ENCODE data around the gene UNG. TPM values are rescaled to one million over a fixed set of nuclear protein-coding genes. Genes with fewer than 3 reads are reported as not detected.

Gene UNG
- total RNA-seq, 4 donors from 2014 or later = 21.6 to 32.7 (median 27.9) TPM

GRCh38 chr12:109126784-109127183, 29.4 kb downstream of the UNG start:
- no peaks in the 10 kb centered on the region for H3K36me3 ChIP-seq
- no peak for DNase-seq
- intact Hi-C loops (cut with DNase I; ENCODE audit: low total_unique reads) = no loop called here
- H3K4me3 ChIP-seq = no peak overlapping the region
- H3K27ac ChIP-seq = no peak overlapping the region
- TF ChIP-seq POLR2A (IDR thresholded peaks at IDR 0.05) = no peak
- no peaks in the 10 kb centered on the region for H3K27me3 ChIP-seq
- H3K4me1 ChIP-seq = no peaks in the 10 kb centered on the region
- H3K9me3 ChIP-seq = no peaks in the 10 kb centered on the region

- Histone ChIP-seq H3K27me3 (no peaks in the 10 kb centered on the region), H3K4me1 (no peaks in the 10 kb centered on the region), H3K9me3 (no peaks in the 10 kb centered on the region), H3K4me3 (no peak overlapping the region), H3K36me3 (no peaks in the 10 kb centered on the region), H3K27ac (no peak overlapping the region)
- DNase-seq = no peak
- intact Hi-C loops (cut with DNase I; ENCODE audit: low total_unique reads) = no loop called here
- TF ChIP-seq POLR2A (IDR thresholded peaks at IDR 0.05) (no peak), CTCF (IDR thresholded peaks at IDR 0.05) (no peak)
Observed at GRCh38 chr12:109127533-109128242, 30.3 kb downstream of the UNG start.

GRCh38 chr12:109130297-109131153, 33.1 kb downstream of the UNG start:
- H3K9me3 ChIP-seq = no peaks in the 10 kb centered on the region
- TF ChIP-seq CTCF (IDR thresholded peaks at IDR 0.05) (no peak), POLR2A (IDR thresholded peaks at IDR 0.05) (no peak)
- no peaks in the 10 kb centered on the region for H3K27me3 ChIP-seq
- no peaks in the 10 kb centered on the region for H3K4me1 ChIP-seq
- intact Hi-C loops (cut with DNase I; ENCODE audit: low total_unique reads) = no loop called here
- no peaks in the 10 kb centered on the region for H3K36me3 ChIP-seq
- DNase-seq = no peak
- no peak overlapping the region for H3K27ac ChIP-seq
- H3K4me3 ChIP-seq = no peak overlapping the region

GRCh38 chr12:109131154-109132050, 34.0 kb downstream of the UNG start:
- intact Hi-C loops (cut with DNase I; ENCODE audit: low total_unique reads) = no loop called here
- Histone ChIP-seq H3K9me3 (no peaks in the 10 kb centered on the region), H3K27ac (no peak overlapping the region), H3K36me3 (no peaks in the 10 kb centered on the region), H3K4me3 (no peak overlapping the region), H3K4me1 (no peaks in the 10 kb centered on the region), H3K27me3 (no peaks in the 10 kb centered on the region)
- no peak for DNase-seq
- TF ChIP-seq CTCF (IDR thresholded peaks at IDR 0.05) = no peak
- no peak for TF ChIP-seq POLR2A (IDR thresholded peaks at IDR 0.05)

GRCh38 chr12:109134186-109134917, 37.0 kb downstream of the UNG start:
- Histone ChIP-seq H3K4me1 (no peaks in the 10 kb centered on the region), H3K36me3 (no peaks in the 10 kb centered on the region), H3K27ac (peak overlapping the region; percentile 27 to 34), H3K9me3 (no peaks in the 10 kb centered on the region), H3K4me3 (no peak overlapping the region), H3K27me3 (no peaks in the 10 kb centered on the region)
- intact Hi-C loops (cut with DNase I; ENCODE audit: low total_unique reads) = no loop called here
- TF ChIP-seq POLR2A (IDR thresholded peaks at IDR 0.05) (no peak), CTCF (IDR thresholded peaks at IDR 0.05) (peak in 3 of 4 experiments; percentile 30 to 37 (median 32))
- peak; percentile 36 to 56 for DNase-seq
